Loucy (cell line): ENCODE measurements around the gene PRPSAP1.
"Not testable (repeated sequence)": the region's sequence is repeated elsewhere in the genome, so short reads cannot be mapped to it uniquely, and the experiment has no call there.

Experiments used
- H2AFZ ChIP-seq: fragments of 200-600 bp; sonication (generic); 2 replicates; pipeline ENCODE4 v1.6.0; 2016; ENCODE audit warnings: antibody characterized with exemption, mild to moderate bottlenecking, low read length, moderate library complexity
- H3F3A ChIP-seq: fragments of 200-600 bp; 2 replicates; pipeline ENCODE4 v1.6.0; 2016; ENCODE audit warnings: antibody characterized with exemption, low read depth, mild to moderate bottlenecking
- H3K27me3 ChIP-seq: fragments of 200-600 bp; sonication (generic); 2 replicates; pipeline ENCODE4 v1.6.1; 2014; ENCODE audit warnings: low read length, mild to moderate bottlenecking; ENCODE audit not compliant: insufficient read depth, poor library complexity, severe bottlenecking
- H3K36me3 ChIP-seq: fragments of 200-600 bp; sonication (generic); 2 replicates; pipeline ENCODE4 v1.6.1; 2016; ENCODE audit warnings: low read length; ENCODE audit not compliant: insufficient read depth
- H3K4me1 ChIP-seq: fragments of 200-600 bp; sonication (generic); 2 replicates; pipeline ENCODE4 v1.5.1; 2014; ENCODE audit warnings: low read length, mild to moderate bottlenecking; ENCODE audit not compliant: insufficient read depth, poor library complexity, severe bottlenecking
- H3K4me2 ChIP-seq: fragments of 200-600 bp; sonication (generic); 2 replicates; pipeline ENCODE4 v1.6.0; 2014; ENCODE audit warnings: antibody characterized with exemption, low read length, low read depth, mild to moderate bottlenecking; ENCODE audit not compliant: poor library complexity, severe bottlenecking
- H3K4me3 ChIP-seq: fragments of 200-600 bp; sonication (generic); 2 replicates; pipeline ENCODE4 v1.5.1; 2014; ENCODE audit warnings: low read length, mild to moderate bottlenecking, mixed read lengths; ENCODE audit not compliant: poor library complexity, severe bottlenecking
- H3K79me2 ChIP-seq: fragments of 200-600 bp; sonication (generic); 2 replicates; pipeline ENCODE4 v1.6.1; 2014; ENCODE audit warnings: low read length; ENCODE audit not compliant: insufficient read depth
- H3K9ac ChIP-seq: fragments of 200-600 bp; sonication (generic); 2 replicates; pipeline ENCODE4 v1.6.0; 2014; ENCODE audit warnings: mild to moderate bottlenecking, low read depth, low read length, moderate library complexity; ENCODE audit not compliant: poor library complexity, severe bottlenecking
- H3K9me2 ChIP-seq: fragments of 200-600 bp; sonication (generic); replicated peaks from 2 replicates; pipeline ENCODE4 v1.6.1; 2016; ENCODE audit warnings: low read depth, low read length, mixed read lengths
- H3K9me3 ChIP-seq: fragments of 200-600 bp; sonication (generic); 2 replicates; pipeline ENCODE4 v1.6.1; 2014; ENCODE audit warnings: mild to moderate bottlenecking, antibody characterized with exemption, low read length, low read depth; ENCODE audit not compliant: insufficient read depth
- H4K20me1 ChIP-seq: fragments of 200-600 bp; sonication (generic); 2 replicates; pipeline ENCODE4 v1.6.0; 2014; ENCODE audit warnings: antibody characterized with exemption, low read length, mild to moderate bottlenecking; ENCODE audit not compliant: insufficient read depth, poor library complexity, severe bottlenecking
- EZH2phosphoT487 ChIP-seq: fragments of 200-600 bp; IDR thresholded peaks from 2 replicates; pipeline ENCODE4 v1.6.1; 2018; ENCODE audit warnings: antibody characterized with exemption, mild to moderate bottlenecking, moderate library complexity, borderline replicate concordance
- TF ChIP-seq, protein P1 (sequence below): fragments of 200-600 bp; sonication (generic); conservative IDR thresholded peaks from 2 replicates; pipeline ENCODE4 v1.5.1; 2014; ENCODE audit warnings: mild to moderate bottlenecking, antibody characterized with exemption, low read length

PRPSAP1 gene

GRCh38 chr17:76351526-76352071 lies 2.1 kb downstream of the PRPSAP1 start:
- Histone ChIP-seq H3K36me3 (peaks cover 11% of the 10 kb centered on the region; the same call in 1 of the 2 replicates), H2AFZ (no peak overlapping the region), H3K79me2 (peaks cover 52% of the 10 kb centered on the region), H3K9me3 (no peaks in the 10 kb centered on the region), H3F3A (no peaks in the 10 kb centered on the region), H3K4me3 (peak overlapping the region; percentile 81), H3K4me2 (peak overlapping the region; percentile 87), H4K20me1 (peaks cover 6% of the 10 kb centered on the region), H3K27me3 (no peaks in the 10 kb centered on the region), H3K9ac (peak overlapping the region; percentile 33), H3K9me2 (no peaks in the 10 kb centered on the region), H3K4me1 (peaks cover 17% of the 10 kb centered on the region)
- TF ChIP-seq, protein P1, sequence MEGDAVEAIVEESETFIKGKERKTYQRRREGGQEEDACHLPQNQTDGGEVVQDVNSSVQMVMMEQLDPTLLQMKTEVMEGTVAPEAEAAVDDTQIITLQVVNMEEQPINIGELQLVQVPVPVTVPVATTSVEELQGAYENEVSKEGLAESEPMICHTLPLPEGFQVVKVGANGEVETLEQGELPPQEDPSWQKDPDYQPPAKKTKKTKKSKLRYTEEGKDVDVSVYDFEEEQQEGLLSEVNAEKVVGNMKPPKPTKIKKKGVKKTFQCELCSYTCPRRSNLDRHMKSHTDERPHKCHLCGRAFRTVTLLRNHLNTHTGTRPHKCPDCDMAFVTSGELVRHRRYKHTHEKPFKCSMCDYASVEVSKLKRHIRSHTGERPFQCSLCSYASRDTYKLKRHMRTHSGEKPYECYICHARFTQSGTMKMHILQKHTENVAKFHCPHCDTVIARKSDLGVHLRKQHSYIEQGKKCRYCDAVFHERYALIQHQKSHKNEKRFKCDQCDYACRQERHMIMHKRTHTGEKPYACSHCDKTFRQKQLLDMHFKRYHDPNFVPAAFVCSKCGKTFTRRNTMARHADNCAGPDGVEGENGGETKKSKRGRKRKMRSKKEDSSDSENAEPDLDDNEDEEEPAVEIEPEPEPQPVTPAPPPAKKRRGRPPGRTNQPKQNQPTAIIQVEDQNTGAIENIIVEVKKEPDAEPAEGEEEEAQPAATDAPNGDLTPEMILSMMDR, result no peak
- TF ChIP-seq EZH2phosphoT487, result no peak

GRCh38 chr17:76350463-76350862 lies 3.3 kb downstream of the PRPSAP1 start:
- TF ChIP-seq, protein P1, result no peak
- TF ChIP-seq EZH2phosphoT487, result no peak
- Histone ChIP-seq H3K4me1 (peaks cover 17% of the 10 kb centered on the region), H3K36me3 (peaks cover 22% of the 10 kb centered on the region; the same call in 1 of the 2 replicates), H3F3A (no peaks in the 10 kb centered on the region), H3K9ac (no peak overlapping the region), H3K4me2 (peak overlapping the region; percentile 87), H3K9me3 (no peaks in the 10 kb centered on the region), H3K79me2 (peaks cover 52% of the 10 kb centered on the region), H2AFZ (no peak overlapping the region), H4K20me1 (peaks cover 8% of the 10 kb centered on the region), H3K27me3 (no peaks in the 10 kb centered on the region), H3K9me2 (no peaks in the 10 kb centered on the region), H3K4me3 (no peak overlapping the region)

DNA sequence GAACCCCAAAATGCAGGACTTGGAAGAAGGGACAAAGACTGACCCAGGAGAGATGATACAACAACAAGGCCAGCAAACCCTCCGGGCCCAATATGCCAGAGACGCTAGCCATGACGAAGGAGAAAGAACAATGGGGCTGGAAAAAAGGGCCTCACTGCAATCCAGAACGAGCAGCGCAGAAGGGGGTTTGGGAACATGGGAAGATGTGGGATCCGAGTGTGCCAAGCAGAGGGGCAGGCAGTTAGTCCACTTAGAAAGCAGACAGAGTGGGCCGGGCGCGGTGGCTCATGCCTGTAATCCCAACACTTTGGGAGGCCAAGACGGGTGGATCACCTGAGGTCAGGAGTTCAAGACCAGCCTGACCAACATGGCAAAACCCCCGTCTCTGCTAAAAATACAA lies 6.8 kb downstream of the PRPSAP1 start:
- not testable (repeated sequence) for H4K20me1 ChIP-seq, H3K4me3 ChIP-seq, H3F3A ChIP-seq, H3K27me3 ChIP-seq, H3K9ac ChIP-seq, H3K9me3 ChIP-seq, H3K4me1 ChIP-seq, H2AFZ ChIP-seq, H3K9me2 ChIP-seq, H3K4me2 ChIP-seq
- H3K79me2 ChIP-seq, result peaks cover 37% of the 10 kb centered on the region
- H3K36me3 ChIP-seq, result peaks cover 37% of the 10 kb centered on the region; the same call in 1 of the 2 replicates

- no peak overlapping the region for H3K4me2 ChIP-seq
- H3K79me2 ChIP-seq, result peaks cover 28% of the 10 kb centered on the region
These were observed 8.2 kb downstream of the PRPSAP1 start for GRCh38 chr17:76345377-76345974.

More at GRCh38 chr17:76345377-76345974, 8.2 kb downstream of the PRPSAP1 start:
- H3F3A ChIP-seq, result no peaks in the 10 kb centered on the region
- H3K4me1 ChIP-seq, result no peaks in the 10 kb centered on the region
- peaks cover 3% of the 10 kb centered on the region for H4K20me1 ChIP-seq
- no peaks in the 10 kb centered on the region for H3K27me3 ChIP-seq
- no peaks in the 10 kb centered on the region for H3K9me2 ChIP-seq
- no peak overlapping the region for H3K9ac ChIP-seq
- no peak overlapping the region for H3K4me3 ChIP-seq
- TF ChIP-seq, protein P1, result no peak
- TF ChIP-seq EZH2phosphoT487, result no peak
- H2AFZ ChIP-seq, result no peak overlapping the region
- no peaks in the 10 kb centered on the region for H3K9me3 ChIP-seq
- peaks cover 38% of the 10 kb centered on the region; the same call in 1 of the 2 replicates for H3K36me3 ChIP-seq
